ENCODE data around the gene UROD.
"Not testable (repeated sequence)": the region's sequence is repeated elsewhere in the genome, so short reads cannot be mapped to it uniquely, and the experiment has no call there.

UROD gene

DNA sequence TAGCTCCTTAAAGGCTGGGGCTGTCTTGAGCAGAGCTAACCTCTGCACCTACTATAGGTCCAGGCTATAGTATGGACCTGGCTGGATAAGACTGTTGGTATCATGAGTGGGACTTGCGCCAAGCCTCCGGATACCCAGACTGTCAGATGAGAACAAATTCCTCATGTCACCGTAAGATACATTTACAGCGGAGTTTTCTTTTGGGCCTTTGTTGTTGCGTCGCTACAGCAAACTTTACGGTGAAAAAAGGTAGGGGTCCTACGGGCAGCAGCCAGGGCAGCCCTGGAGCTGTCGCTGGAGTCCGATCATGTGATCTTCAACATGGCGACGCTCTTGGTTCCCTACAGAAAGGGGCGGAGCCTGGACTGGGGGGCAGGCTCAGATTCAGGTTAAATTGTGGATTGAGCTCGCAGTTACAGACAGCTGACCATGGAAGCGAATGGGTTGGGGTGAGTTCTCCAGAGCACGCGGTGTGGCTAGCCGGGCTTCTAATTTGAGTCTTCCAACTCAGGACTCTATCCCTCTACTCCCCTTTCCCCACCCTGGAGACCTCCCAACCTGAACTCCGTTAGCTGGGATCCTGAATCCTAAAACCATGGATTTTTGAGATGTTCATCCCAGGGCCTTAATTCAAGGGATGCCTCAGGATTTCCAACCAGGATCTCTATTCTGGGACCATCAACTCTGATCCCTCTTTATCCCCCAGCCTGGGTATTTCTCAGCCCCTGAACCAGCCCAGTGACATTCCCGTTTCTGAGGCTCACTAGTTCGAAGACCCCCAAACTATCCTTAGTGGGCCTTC lies at the start of gene UROD:
Gene UROD (plus strand): TSS at position 418 of the 802 bp plus-strand sequence. CDS start 12 bp downstream, at position 430.
- peak; percentile 98 for DNase-seq (ENCODE audit: low spot score)

DNA sequence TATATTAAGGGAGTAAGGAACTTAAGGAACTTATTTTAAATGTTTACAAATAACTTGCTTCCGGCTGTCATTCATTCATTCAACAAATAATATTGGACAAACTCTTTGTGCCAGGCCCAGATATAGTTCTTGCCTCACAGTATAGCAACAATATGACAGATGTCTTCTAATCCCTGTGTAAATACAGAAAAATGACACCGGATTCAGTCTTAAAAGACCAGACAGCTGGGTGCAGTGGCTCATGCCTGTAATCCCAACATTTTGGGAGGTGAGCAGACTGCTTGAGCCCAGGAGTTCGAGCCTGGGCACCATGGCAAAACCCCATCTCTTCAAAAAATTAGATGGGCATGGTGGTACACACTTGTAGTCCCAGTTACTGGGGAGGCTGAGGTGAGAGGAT lies 49.3 kb upstream of the UROD start:
- DNase-seq (ENCODE audit: low spot score): no peak

DNA sequence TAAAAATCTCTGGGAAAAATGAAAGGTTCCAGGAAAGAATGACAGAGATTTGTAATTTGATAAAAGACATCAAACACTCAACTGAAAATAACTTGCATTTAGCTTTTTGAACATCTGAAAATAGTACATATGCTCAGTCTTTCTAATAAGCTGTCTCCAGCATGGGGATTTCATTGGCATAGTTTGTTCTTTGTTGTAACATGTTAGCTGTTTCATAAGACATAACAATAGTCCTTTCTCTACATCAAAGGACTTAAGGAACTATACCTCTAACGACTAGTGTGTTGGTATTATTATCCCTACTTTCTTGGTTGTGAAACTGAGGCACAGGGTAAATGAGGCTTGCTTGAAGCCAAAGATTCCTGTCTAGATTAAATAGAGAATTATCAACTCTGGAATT lies 47.7 kb upstream of the UROD start:
- DNase-seq (ENCODE audit: low spot score): no peak

DNA sequence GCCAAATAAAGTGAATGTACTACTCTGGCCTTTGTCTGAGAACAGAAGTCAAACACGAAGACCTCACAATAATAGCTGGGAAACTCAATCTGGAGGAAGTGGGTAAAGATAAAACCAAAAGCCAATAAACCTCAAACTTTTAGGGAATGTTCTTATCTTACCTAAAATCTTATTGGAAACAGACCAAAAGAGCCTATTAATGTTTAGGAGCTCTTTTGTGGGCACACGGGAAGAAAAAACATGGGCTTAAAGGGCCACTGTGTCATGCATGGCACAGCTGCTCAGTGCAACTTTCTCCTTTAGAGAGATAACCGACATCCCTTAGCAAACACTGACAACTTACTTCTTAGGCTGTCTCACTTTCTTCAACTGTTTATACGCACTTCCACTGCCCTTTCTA lies 41.7 kb upstream of the UROD start:
- no peak for DNase-seq (ENCODE audit: low spot score)

DNA sequence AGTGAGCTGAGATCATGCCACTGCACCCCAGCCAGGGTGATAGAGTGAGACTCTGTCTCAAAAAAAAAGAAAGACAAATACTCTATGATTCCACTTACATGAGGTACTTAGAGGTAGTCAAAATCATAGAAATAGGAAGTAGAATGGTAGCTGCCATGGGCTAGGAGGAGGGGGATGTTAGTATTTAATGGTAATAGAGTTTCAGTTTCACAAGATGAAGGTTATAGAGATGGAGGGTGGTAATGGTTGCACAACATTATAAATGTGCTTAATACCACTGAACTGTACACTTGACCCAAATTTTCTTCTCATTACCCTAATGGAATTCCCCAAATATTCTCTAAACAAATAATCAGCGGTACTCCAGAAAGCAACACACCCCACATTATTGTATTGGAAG lies 38.4 kb upstream of the UROD start:
- no peak for DNase-seq (ENCODE audit: low spot score)

DNA sequence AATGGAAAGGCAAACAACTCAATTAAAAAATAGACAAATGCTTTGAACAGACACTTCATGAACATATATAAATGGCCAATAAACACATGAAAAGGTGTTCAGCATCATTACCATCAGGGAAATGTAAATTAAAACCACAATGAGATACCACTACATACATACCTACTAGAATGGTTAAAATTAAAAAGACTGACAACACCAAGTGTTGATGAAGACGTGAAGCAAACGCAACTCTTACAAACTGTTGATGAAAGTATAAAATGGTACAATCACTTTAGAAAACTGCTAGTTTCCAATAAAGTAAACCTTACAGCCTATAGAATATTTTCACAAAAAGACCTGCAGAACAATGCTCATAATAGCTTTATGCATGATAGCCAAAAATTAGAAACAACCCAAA lies 35.8 kb upstream of the UROD start:
- DNase-seq (ENCODE audit: low spot score): no peak

DNA sequence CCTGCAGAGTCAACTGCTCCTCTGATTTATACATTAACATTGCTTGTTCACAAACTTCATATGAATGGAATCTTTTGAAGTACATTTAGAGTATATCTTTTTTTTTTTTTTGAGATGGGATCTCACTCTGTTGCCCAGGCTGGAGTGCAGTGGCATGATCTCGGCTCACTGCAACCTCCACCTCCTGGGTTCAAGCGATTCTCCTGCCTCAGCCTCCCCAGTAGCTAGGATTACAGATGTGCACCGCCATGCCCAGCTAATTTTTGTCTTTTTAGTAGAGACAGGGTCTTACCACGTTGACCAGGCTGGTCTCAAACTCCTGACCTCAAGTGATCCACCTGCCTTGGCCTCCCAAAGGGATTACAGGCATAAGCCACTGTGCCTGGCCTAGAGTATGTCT lies 34.7 kb upstream of the UROD start:
- not testable (repeated sequence) for DNase-seq (ENCODE audit: low spot score)

DNA sequence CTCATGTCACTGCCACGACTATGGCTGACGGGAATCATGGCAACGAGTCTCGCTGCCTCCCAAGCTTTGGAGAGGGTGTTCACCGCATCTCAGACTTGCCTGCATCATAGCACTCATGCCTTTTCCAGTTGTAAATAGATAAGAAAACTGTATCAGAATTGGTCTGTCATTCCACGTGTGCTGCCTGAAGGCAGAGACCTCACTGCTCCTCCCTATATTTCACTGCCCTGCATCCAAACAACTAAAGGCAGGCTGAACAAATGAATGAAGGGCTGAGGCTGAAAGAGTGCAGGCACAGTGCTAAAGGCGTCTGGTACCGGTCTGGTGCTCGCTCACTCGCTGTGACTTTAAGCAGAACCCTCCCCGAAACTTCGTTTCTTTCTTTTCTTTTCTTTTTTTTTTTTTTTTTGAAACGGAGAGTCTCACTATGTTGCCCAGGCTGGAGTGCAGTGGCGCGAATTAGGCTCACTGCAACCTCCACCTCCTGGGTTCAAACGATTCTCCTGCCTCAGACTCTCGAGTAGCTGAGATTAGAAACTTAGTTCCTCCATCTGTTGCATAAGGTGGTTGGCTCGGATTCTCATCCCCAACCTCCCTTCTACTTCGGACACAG lies 26.2 kb upstream of the UROD start:
- DNase-seq (ENCODE audit: low spot score): no peak

DNA sequence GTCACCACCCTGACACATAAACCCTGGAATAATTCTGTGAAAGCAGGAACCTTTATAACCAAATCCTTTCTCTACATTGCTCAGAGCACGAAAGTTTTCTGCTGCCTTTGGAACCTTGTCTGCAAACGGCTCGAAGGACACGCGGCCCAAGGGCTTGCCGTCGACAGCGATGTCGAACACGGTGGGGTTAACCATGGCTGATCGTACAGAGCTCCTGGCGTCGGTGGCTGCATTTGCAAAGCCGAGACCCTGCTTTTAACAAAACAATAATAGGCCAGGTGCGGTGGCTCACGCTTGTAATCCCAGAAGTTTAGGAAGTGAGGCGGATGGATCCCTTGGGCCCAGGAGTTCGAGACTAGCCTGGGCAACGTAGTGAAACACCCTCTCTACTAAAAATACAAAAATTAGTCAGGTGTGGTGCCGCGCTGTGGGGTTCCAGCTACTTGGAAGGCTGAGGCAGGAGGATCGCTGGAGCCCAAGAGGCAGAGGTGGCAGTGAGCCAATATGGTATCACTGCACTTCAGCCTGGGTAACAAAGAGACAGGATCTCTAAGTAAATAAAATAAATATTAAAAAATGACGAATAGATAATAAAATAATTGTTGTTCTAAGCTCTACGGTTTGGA lies 23.4 kb upstream of the UROD start:
- DNase-seq (ENCODE audit: low spot score): no peak

DNA sequence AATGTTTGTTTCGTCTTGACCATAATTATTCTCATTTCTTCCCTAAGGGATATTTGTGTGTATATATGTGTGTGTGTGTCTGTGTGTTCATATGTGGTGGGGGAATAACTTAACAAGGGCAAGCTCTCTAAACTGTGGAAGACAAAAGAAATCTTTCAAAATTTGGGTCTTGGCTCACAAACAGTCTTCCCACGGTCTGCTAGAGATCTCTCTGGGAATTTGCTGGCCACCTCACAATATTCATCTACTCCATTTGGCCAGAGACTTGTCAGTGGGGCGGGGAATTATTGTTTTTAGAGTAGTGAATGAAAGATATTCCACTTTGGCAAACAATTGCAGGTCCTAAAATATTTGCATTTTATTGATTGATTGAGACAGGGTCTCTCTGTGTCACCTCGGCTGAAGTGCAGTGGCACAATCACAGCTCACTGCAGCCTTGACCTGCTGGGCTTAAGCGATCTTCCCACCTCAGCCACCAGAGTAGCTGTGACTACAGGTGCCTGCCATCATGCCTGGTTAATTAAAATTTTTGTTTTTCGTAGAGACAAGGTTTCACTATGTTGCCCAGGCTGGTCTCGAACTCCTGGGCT lies 17.6 kb upstream of the UROD start:
- DNase-seq (ENCODE audit: low spot score): no peak

DNA sequence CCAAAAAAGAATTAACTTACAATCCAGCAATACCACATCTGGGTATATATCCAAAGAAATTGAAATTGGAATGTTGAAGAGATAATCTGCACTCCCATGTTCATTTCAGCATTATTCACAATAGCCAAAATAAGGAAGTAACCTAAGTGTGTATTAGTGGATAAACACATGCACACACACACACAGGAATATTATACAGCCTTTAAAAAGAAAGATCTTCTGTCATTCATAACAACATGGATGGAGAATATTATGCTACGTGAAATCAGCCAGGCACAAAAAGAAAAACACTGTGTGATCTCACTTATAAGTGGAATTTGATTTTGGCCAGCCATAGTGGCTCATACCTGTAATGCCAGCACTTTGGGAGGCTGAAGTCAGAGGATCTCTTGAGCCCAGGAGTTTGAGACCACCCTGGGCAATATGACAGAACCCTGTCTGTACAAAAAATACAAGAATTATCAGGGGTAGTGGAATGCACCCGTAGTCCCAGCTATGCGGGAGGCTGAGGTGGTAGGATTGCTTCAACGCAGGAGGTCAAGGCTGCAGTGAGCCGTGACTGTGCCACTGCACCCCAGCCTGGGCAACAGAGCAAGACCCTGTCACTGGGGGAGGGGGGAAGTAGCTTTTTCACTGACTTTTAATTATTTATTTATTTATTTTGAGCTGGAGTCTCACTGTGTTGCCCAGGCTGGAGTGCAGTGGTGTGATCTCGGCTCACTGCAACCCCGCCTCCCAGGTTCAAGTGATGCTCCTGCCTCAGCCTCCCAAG lies 16.4 kb upstream of the UROD start:
- DNase-seq (ENCODE audit: low spot score): no peak

DNA sequence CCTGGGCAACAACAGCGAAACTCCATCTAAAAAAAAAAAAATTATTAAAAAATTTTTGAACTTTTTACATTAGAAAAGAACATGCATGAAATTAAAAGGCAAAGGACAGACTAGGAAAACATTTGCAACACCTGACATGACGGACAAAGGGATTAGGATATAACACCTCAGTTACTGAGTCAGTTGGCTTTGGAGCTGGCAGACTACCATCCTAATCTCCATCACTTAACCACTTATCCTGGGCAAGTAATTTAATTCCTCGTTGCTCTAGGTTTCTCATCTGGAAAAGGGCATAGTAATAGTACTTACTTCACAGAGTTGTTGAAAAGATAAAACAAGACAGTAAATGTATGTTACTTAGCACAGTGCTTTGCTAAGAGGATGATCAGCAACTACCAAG lies 12.8 kb upstream of the UROD start:
- DNase-seq (ENCODE audit: low spot score): no peak

DNA sequence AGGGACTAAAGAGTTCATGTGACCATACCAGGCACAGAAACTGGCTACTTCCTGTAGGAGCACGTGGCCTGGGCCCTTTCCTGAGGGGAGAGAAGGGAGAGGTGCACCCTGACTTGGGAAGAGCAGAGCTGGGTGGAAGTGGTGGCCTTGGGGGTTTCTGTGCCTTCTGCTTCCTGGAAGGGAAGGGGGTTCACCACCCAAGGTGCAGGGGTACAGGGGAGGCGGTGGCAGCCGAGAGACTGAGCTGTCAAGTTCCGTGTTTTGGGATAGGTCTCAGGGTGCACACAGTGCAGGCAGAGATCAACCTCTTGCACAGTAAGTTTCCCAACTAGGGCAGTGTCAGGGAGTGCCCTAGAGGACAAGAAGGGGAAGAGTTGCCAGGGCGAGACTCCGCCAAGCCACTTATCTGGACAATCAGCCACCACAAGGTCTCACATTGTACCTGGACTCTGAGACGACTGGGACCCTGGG lies 11.0 kb upstream of the UROD start:
- no peak for DNase-seq (ENCODE audit: low spot score)

DNA sequence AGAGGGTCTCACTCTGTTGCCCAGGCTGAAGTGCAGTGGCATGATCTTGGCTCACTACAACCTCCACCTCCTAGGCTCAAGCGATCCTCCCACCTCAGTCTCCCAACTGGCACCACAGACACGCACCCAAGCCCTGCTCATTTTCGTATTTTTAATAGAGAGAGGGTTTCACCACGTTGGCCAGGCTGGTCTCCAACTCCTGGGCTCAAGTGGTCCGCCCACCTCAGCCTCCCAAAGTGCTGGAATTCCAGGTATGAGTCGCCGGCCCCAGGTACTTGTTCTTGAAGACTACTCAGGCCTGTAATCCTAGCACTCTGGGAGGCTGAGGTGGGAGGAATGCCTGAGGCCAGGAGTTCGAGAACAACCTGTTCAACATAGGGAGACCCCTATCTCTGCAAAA lies 10.5 kb upstream of the UROD start:
- DNase-seq (ENCODE audit: low spot score): not testable (repeated sequence)

DNA sequence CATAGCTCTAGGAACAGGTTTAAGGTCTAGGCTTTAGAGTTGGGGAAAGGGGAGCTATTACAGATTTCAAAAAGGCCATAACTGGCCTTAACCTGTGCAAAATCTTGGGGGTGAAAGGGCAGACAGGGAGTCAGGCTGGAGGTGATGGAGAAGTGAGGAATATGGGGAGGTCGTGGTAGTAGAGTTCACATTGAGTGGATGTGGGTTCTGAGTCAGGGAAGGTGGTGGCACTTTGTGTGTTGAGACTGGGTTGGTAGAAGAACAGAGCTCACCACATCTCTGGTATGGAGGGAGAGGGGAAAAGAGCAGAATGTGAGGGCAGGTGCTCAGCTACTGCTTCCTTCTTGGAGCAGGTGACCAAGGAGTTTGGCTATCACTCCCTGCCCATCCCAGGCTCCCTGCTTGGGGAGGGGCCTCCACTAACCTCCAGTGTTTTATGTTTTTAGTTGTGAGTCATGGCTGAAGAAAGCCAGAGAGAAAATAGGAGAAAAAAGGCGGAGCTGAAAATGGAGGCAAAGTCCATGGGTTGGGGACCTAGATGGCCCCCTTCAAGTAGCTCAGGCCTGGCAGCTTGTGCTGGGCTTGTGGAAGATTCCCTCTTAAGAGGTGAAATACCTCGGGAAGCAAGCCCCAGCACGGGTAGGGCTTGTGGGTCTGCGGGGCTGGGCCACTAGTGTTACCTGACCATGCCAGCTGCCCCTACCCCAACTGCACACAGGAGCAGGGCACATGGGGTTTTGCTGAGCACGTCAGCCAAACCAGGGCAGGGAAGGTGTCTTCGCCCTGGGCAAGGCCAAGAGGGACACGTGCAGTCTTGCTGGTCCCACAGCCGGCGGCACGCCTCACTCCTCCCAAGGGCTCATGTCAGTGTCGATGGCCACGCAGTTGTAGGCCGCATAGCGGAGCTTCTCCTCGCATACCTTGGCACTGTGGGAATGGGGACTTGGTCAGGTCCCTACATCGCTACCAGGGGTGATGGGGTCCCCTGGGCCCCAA lies 9.1 kb upstream of the UROD start:
- no peak for DNase-seq (ENCODE audit: low spot score)

DNA sequence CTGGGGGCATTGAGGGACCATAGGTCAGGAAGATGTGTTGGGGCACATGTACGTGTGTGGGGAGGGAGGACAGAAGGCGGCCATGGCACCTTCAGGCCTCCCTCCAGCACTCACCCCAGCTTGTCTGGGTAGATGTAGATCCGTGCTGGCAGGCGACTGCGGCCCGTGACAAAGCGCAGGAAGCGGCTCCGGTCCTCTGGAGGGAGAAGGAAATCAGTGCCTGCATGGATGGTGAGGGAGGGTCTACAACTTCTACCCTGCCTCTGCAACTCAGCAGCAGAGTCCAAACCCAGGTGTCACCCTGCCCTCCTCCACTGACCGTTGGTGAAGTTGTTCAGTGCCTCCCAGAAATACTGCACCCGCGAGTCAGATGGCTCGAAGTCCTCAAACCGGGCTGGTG lies 8.3 kb upstream of the UROD start:
- DNase-seq (ENCODE audit: low spot score): no peak

DNA sequence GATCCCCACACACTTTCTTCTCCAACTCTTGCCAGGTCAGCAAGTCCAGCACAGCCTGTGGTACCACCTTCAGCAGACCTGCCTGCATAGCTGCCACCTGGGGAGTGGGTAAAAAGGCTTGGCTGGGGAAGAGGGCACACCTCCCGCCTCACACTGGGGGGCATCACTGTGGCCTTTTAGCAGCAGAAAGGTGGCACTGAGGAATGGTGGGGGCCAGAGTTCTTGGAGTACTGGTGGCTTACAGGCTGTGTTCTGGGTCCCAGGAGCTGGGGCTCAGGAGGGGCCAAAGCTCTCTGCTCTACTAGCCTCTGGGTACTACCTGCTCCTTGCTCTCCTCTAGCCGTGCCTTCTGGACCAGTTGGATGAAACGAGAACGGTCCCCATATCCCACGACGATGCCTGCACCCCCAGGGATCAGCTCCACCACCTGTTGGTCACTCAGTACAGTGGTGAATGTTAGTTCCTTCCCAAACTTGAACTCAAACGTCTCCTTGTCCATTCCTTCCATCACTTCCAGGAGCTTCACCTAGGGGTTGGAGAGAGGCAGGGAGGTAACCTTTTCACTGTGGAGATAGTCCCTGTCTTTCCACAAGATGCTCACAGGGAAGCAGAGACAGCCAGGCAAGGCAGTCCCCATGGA lies 7.7 kb upstream of the UROD start:
- DNase-seq (ENCODE audit: low spot score): no peak

DNA sequence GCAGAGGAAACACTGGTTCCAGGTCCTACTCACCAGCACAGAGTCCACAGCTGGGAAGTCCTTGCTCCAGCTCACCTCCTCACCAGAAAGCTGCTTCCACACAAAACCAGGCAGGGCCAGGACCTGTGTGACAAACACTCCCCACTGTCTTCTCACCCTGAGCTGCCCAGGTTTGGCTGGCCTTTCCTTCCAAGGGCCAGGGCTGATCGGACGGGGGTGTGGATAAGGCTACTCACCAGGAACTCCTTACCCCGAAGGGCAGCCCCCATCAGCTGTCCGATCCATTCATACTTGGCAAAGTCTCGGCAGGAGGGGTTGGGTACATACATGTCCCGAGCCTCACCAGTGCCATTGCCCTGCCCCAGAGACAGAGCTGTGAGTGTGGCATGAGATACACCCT lies 6.3 kb upstream of the UROD start:
- no peak for DNase-seq (ENCODE audit: low spot score)

DNA sequence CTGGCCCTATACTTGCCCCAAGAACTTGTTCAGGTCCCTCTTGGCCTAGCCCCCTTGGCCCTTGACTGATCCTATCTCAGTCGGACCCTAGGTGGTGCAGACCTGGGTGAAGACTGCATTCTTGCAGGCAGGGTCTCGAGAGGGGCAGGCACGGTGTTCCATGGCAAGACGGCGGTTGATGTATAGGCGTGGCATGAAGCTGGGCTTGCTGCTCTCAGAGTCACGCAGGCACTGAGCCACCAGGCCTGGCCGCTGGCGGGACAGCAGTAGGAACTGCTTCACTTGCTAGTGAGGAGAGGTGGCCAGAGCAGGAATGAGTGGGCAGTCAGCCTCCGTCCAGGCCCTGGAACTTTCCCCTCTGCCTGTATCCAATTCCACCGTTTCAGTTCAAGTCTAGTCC lies 4.7 kb upstream of the UROD start:
- no peak for DNase-seq (ENCODE audit: low spot score)

DNA sequence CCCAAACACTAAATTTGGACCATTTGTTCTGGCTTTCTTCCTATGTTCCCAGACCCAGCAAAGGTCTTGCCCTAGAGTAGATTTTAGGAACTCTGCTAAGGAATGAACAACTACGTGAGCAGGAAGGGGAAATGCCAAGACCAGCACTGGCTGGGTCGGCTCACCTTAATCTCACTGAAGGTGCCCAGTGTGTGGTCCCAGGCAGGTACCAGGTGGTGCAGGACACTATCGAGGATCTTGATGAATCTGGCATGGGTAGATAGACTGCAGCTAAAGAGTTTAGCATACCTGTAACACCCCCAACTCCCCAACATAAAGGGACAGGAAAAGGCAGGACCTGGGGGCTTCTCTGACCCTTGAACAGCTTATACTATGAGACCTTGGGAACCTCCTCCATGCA lies 4.0 kb upstream of the UROD start:
- DNase-seq (ENCODE audit: low spot score): no peak

Measured in cerebellar cortex (tissue), 1 donor.